ENCODE data around the gene CCDC83. TPM values are rescaled to one million over a fixed set of nuclear protein-coding genes. Genes with fewer than 3 reads are reported as not detected.

CCDC83 gene
- total and polyA plus RNA-seq, 9 of the 15 experiments (the other 6 are each of a cell fraction or from before 2014, with no cell fraction given) = not detected

DNA sequence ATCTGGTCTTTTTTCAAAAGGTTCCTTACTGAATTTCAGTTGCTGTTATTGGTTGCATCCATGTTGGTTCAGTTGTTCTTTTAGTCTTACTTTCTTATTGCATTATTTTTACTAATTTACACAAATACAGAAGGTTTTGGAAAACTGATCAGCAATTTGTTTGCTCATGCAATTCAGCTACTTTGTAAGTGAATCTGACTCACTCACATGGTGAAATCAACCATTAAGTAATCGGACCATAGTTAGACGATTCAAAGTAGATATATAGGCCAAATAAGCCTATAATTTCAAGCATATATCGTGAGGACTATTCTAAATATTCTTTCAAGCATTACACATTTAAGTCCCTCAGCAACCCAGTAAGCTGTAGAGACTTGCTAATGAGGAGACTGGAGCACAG, 41.7 kb downstream of the CCDC83 start:
- Histone ChIP-seq H3K9me3 (replicated peaks; ENCODE audit: control insufficient read depth, insufficient read depth, low read depth, low read length) (no peaks in the 10 kb centered on the region), H3K4me2 (ENCODE audit: insufficient read depth, low read length) (no peak overlapping the region), H3K27me3 (ENCODE audit: control insufficient read depth in 2 of 2, insufficient read depth in 2 of 2, low read length in 2 of 2) (peaks cover 4 to 6% of the 10 kb centered on the region in 2 experiments; a peak in 3 of 5 replicates), H2AFZ (ENCODE audit: low read depth, low read length) (no peak overlapping the region), H3K9me1 (ENCODE audit: control insufficient read depth, insufficient read depth, low read length) (no peaks in the 10 kb centered on the region), H3K9ac (ENCODE audit: insufficient read depth in 1 of 2, low read depth in 2 of 2, low read length in 2 of 2) (no peak overlapping the region), H3K36me3 (ENCODE audit: control insufficient read depth, insufficient read depth, low read length) (no peaks in the 10 kb centered on the region), H3K27ac (ENCODE audit: extremely low read depth, low read depth, low read length) (no peak overlapping the region), H3K4me1 (replicated peaks in 1 of 2; ENCODE audit: control insufficient read depth in 2 of 2, insufficient read depth in 2 of 2, low read length in 2 of 2) (no peaks in the 10 kb centered on the region), H3K4me3 (no peak overlapping the region), H4K20me1 (replicated peaks; ENCODE audit: control insufficient read depth, insufficient read depth, low read length) (no peaks in the 10 kb centered on the region), H3K79me2 (ENCODE audit: control insufficient read depth, insufficient read depth, low read length) (no peaks in the 10 kb centered on the region)
- CTCF ChIA-PET (ENCODE audit: low intra/inter-chr PET ratio) = no interaction called here
- in situ Hi-C loops (cut with MboI) = no loop called here
- FAIRE-seq = no peak
- no peak for DNase-seq (ENCODE audit: extremely low read depth in 1 of 4, low spot score in 3 of 4)
- 3% methylated on average over 3 of the region's 3 CpGs for WGBS (ENCODE audit: insufficient coverage, low coverage, missing lambda C conversion rate)
- ATAC-seq = no peak
- intact Hi-C loops (cut with micrococcal nuclease) = no loop called here
- no TSS peak for BruUV-seq (replicated peaks)
- TF ChIP-seq ZNF354B (CRISPR knock-in tag; IDR thresholded peaks at IDR 0.05) (no peak), MCM3 (IDR thresholded peaks at IDR 0.05) (no peak), CREM (IDR thresholded peaks at IDR 0.05; ENCODE audit: low read depth) (no peak), ILK (tag; IDR thresholded peaks at IDR 0.05; ENCODE audit: borderline replicate concordance, low read depth) (no peak), MAZ (CRISPR knock-in tag; conservative IDR thresholded peaks at IDR 0.05 in 1 of 2, IDR thresholded peaks at IDR 0.05 in 1 of 2) (no peak), KLF1 (tag; IDR thresholded peaks at IDR 0.05) (no peak), PCBP2 (IDR thresholded peaks at IDR 0.05; ENCODE audit: low read depth, low read length, poor library complexity, severe bottlenecking) (no peak), ZBTB17 (CRISPR knock-in tag; IDR thresholded peaks at IDR 0.05) (no peak), ZNF282 (CRISPR knock-in tag; IDR thresholded peaks at IDR 0.05) (no peak)
- TF ChIP-seq, protein P1, sequence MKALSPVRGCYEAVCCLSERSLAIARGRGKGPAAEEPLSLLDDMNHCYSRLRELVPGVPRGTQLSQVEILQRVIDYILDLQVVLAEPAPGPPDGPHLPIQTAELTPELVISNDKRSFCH (CRISPR knock-in tag; IDR thresholded peaks at IDR 0.05) = no peak
- TF ChIP-seq, protein P1 (tag; IDR thresholded peaks at IDR 0.05) = no peak
- POLR2A ChIA-PET = no interaction called here

All from K562 (cell line).